SKM-1 (cell line): ENCODE measurements around the gene TJP1.
"Not testable (repeated sequence)": the region's sequence is repeated elsewhere in the genome, so short reads cannot be mapped to it uniquely, and the experiment has no call there.

ENCODE experiments used
- DNase-seq: peaks from one replicate; lab custom pipeline; 2025; ENCODE audit not compliant: unreplicated experiment; lab: John Stamatoyannopoulos, UW

The TJP1 gene

GRCh38 chr15:29685156-29686078 lies 136.9 kb downstream of the TJP1 start:
- no peak for DNase-seq

GRCh38 chr15:29682781-29683180 lies 139.5 kb downstream of the TJP1 start:
- DNase-seq = no peak

- DNase-seq = no peak
Observed at GRCh38 chr15:29682361-29682760, 139.9 kb downstream of the TJP1 start.

DNA sequence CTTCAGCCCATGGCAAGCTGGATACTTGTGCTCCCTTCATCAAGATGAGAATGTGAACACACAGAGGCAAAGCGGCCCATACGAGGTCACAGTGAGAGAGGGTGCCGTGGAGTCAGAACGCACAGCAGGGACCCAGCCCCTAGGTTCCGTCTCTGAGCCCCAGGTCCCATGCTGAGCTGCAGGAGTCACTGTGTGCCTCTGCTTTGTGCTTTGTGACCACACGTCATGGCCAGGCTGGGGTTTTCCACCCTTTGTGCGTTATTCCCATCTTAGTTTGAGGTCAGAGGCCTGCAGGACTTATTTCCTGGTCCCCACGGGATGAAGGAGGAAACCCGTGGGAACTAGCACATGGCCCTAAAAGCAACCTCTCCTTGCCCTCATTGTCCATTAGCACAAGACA lies 140.3 kb downstream of the TJP1 start:
- DNase-seq = no peak

DNA sequence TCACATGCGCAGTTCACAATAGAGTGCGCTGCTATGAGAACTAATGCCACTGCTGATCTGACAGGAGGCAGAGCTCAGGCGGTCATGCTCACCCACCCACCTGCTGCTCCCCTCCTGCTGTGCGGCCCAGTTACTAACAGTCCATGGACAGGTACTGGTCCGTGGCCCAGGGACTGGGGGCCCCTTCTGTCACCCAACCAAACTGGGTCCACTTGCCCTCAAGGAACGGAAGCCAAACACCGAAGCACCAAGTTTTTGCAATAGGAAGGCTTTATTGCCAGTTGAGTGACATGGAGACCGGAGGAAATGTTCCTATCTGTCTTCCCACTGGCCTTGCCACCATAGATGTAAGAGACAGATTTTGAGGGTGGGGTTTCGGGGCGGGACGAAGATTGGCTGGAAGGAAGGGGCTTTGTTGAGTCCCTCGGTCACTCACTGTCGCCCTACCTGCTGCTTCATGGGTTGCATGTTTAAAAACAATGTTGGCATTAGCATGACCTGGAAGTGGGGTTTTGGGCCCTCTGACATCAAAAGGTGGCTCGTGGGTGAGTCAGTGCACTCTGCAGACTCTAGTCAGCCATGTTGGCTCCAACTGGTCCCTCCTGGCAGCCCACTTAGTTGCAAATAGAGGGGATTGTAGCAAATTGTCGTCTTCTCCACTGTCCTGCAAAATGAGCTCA lies 141.0 kb downstream of the TJP1 start:
- no peak for DNase-seq

GRCh38 chr15:29680465-29681165 lies 141.7 kb downstream of the TJP1 start:
- no peak for DNase-seq

GRCh38 chr15:29678504-29679034 lies 143.7 kb downstream of the TJP1 start:
- DNase-seq = no peak

DNA sequence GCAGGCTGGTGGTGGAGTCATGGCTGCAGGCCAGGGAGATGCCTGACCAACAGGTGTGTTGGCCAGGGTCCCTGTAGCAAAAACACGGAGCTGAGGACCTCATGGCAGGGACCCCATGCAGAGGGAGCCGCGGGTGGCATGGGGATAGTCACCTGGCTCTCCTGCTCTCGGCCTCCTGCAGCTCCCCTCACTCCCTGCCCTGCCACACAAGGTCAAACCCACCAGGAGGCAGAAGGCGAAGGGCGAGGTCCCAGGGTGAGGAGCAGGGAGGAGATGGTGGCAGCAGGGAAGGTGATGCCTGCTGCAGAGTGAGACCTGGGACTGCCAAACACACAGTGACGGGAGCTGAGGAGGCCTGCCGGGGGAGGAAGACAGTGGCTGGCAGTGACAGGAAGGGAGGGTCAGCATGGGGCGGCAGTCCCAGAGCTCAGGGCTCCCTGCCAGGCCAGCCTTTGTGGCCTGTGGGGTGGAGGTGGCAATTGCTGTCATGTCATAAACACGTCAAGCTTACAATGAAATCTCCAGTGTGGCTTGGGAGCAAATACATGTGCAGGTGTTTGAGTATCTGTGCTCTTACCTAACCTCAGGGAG lies 144.3 kb downstream of the TJP1 start:
- no peak for DNase-seq

DNA sequence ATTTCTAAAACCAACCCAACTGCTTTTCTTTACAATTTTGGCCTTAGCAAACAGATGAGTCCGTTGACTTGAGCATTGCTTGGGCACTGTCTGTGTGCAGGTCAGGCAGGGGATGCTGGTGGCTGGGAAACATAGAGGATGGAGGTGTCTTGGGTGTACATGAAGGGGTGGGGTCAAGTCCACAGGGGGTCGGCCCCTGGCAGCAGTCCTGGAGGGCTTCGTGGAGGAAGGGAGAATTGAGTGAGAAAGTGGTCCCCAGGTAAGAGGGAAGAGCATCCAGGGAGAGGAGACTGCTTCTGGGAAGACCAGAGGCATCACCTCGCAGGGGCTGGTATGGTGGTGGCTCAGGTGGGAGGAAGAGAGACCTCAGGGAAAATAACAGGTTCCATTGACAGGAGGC lies 144.8 kb downstream of the TJP1 start:
- DNase-seq = no peak

GRCh38 chr15:29676961-29677402 lies 145.3 kb downstream of the TJP1 start:
- no peak for DNase-seq

GRCh38 chr15:29676374-29676960 lies 145.8 kb downstream of the TJP1 start:
- DNase-seq = not testable (repeated sequence)

DNA sequence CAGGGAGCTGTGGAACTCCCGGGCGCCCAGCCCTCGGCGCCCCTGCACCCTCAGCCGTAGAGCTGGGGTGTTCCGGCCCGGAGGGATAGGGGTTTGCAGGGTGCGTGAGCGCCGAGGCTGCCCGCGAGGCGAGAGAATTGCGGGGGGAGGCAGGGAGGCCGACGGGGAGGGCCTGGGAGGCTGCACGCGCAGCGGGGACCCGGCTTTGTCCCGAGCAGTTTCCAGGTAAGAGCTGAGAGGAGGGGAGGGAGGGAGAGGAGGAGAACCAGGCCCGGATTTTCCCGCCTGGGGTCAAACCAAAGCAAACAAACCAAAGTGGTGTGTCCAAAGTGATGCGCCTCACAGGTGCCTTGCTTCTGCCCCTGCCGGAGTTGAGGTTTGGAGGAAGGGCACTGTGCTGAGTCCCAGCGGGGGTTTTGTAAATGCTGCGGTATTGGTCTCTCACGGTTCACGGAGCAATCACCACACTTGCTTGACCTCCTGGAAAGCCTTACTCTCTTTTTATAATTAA lies 146.4 kb downstream of the TJP1 start:
- DNase-seq = no peak

- no peak for DNase-seq
Observed at GRCh38 chr15:29674661-29675533, 147.4 kb downstream of the TJP1 start.

DNA sequence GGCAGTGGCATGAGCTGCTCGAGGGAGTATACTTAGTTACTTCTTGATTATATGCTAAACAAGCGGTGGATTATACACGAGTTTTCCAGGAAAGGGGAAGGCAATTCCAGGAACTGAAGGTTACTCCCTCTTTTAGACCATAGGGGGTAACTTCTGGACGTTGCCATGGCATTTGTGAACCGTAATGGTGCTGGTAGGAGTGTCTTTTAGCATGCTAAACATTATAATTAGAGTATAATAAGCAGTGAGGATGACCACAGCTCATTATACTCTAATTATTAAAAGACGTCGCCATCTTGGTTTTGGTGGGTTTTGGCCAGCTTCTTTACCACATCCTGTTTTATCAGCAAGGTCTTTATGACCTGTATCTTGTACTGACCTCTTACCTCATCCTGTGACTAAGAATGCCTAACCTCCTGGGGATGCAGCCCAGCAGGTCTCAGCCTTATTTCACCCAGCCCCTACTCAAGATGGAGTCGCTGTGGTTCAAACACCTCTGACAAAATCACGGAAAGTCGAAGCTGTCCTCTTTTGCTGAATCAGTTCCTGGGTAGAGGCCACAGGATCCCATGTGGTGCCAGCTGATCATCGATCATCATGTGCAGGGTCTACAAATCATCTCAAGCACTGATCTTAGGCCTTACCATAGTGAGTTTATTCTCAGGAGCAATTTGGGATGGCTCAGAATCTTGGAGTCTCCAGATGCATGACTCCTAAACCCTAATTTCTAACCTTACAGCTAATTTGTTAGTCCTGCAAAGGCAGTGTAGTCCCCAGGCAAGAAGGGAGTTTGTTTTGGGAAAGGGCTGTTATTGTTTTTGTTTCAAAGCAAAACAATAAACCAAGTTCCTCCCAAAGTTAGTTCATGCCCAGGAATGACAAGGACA lies 149.1 kb downstream of the TJP1 start:
- no peak for DNase-seq

GRCh38 chr15:29672446-29672845 lies 149.8 kb downstream of the TJP1 start:
- DNase-seq = no peak

- not testable (repeated sequence) for DNase-seq
Observed at GRCh38 chr15:29672046-29672445, 150.2 kb downstream of the TJP1 start.

GRCh38 chr15:29670998-29671981 lies 151.0 kb downstream of the TJP1 start:
- DNase-seq = no peak
